Adrenal gland (tissue), 5 donors: ENCODE results near the gene FYN.

Experiments used
- POLR2A ChIP-seq, 2 donors: fragments of 450-650 bp; IDR thresholded peaks; one replicate each; pipeline ENCODE4 v1.6.1; 2017; ENCODE audit warnings: antibody characterized with exemption in 2 of 2, mild to moderate bottlenecking in 2 of 2, moderate library complexity in 1 of 2
- TF ChIP-seq, protein P1 (sequence below), 6 experiments: fragments of 450-650 bp in 4 of 6; fragments of 200-600 bp in 2 of 6; sonication (generic) in 1 of 6; IDR thresholded peaks; 1 replicate in 5 of 6; 2 replicates in 1 of 6; pipeline versions ENCODE4 v1.5.1 to v1.8.0; 2016 to 2021; ENCODE audit warnings: antibody characterized with exemption in 6 of 6, mild to moderate bottlenecking in 2 of 6, moderate library complexity in 1 of 6
- donor health status: DM: no; HTN: no; CAD: no.

DNA sequence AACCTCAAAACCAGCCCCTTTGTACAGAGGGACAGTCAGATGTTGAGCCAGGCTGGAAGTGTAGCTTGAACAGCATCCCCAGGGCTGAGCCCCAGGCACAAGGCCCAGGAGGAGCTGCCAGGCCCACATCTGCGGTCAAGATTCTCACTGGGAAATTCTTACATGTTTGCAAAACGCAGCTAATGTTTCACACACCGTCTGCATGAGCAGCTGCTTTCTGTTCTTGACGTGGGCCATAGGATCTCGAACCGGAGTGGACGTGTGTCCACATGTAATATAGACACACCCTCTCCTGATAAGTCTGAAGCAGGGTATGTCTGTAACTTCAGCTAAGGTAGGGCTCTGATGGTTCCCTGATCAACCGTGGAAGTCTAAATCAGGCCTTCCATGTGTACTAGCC is 226.3 kb downstream of the FYN start:
- TF ChIP-seq, protein P1, sequence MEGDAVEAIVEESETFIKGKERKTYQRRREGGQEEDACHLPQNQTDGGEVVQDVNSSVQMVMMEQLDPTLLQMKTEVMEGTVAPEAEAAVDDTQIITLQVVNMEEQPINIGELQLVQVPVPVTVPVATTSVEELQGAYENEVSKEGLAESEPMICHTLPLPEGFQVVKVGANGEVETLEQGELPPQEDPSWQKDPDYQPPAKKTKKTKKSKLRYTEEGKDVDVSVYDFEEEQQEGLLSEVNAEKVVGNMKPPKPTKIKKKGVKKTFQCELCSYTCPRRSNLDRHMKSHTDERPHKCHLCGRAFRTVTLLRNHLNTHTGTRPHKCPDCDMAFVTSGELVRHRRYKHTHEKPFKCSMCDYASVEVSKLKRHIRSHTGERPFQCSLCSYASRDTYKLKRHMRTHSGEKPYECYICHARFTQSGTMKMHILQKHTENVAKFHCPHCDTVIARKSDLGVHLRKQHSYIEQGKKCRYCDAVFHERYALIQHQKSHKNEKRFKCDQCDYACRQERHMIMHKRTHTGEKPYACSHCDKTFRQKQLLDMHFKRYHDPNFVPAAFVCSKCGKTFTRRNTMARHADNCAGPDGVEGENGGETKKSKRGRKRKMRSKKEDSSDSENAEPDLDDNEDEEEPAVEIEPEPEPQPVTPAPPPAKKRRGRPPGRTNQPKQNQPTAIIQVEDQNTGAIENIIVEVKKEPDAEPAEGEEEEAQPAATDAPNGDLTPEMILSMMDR (IDR thresholded peaks at IDR 0.05), result no peak
- no peak for TF ChIP-seq POLR2A (IDR thresholded peaks at IDR 0.05)
